HT-29 (cell line): Measurements from ENCODE around the gene REV3L. TPM values are rescaled to one million over a fixed set of nuclear protein-coding genes. Genes with fewer than 3 reads are reported as not detected.

ENCODE experiments used
- DNase-seq: peaks from one replicate; pipeline ENCODE4 v3.0.0-alpha.2; 2015; ENCODE audit warnings: low spot score
- total RNA-seq: library from RNA; depleted of rRNA; stranded (reverse); fragments of >200 nt; shearing (Covaris generic); gene quantifications from 2 replicates; pipeline ENCODE4 v1.2.3, GENCODE V29; 2014

Gene REV3L
- total RNA-seq, 1 experiment from 2014 or later = 9.4 TPM

GRCh38 chr6:111427341-111428116, 55.5 kb downstream of the REV3L start:
- DNase-seq = peak; percentile 12

- peak; percentile 15 for DNase-seq
Observed at GRCh38 chr6:111423960-111424846, 58.8 kb downstream of the REV3L start.

GRCh38 chr6:111423055-111423633, 59.9 kb downstream of the REV3L start:
- DNase-seq = no peak

GRCh38 chr6:111418971-111419693, 63.9 kb downstream of the REV3L start:
- no peak for DNase-seq

GRCh38 chr6:111417946-111418345, 65.1 kb downstream of the REV3L start:
- DNase-seq = no peak

- DNase-seq = no peak
Observed at GRCh38 chr6:111417181-111417585, 65.8 kb downstream of the REV3L start.

GRCh38 chr6:111416529-111416928, 66.5 kb downstream of the REV3L start:
- DNase-seq = no peak

- no peak for DNase-seq
Observed at GRCh38 chr6:111414373-111414772, 68.6 kb downstream of the REV3L start.

- DNase-seq = no peak
Observed at GRCh38 chr6:111411978-111412566, 70.9 kb downstream of the REV3L start.

- DNase-seq = no peak
Observed at GRCh38 chr6:111411046-111411445, 72.0 kb downstream of the REV3L start.

GRCh38 chr6:111410371-111410770, 72.6 kb downstream of the REV3L start:
- DNase-seq = no peak

GRCh38 chr6:111409430-111409829, 73.6 kb downstream of the REV3L start:
- no peak for DNase-seq

GRCh38 chr6:111407686-111408085, 75.3 kb downstream of the REV3L start:
- DNase-seq = no peak

GRCh38 chr6:111406200-111406721, 76.8 kb downstream of the REV3L start:
- no peak for DNase-seq

- DNase-seq = no peak
Observed at GRCh38 chr6:111403388-111403787, 79.6 kb downstream of the REV3L start.

- DNase-seq = no peak
Observed at GRCh38 chr6:111399626-111400025, 83.4 kb downstream of the REV3L start.

- DNase-seq = no peak
Observed at GRCh38 chr6:111388681-111389080, 94.3 kb downstream of the REV3L start.

- no peak for DNase-seq
Observed at GRCh38 chr6:111382476-111383294, 100.3 kb downstream of the REV3L start.

- no peak for DNase-seq
Observed at GRCh38 chr6:111381728-111382127, 101.3 kb downstream of the REV3L start.

- DNase-seq = no peak
Observed at GRCh38 chr6:111381123-111381522, 101.9 kb downstream of the REV3L start.
